Renal pelvis (tissue), 4 donors: Measurements from ENCODE around the gene GPX4. TPM values are rescaled to one million over a fixed set of nuclear protein-coding genes. Genes with fewer than 3 reads are reported as not detected.

Experiments
- DNase-seq: peaks from one replicate; pipeline ENCODE4 v3.0.0-alpha.2; 2013
- polyA plus RNA-seq, 3 donors: library from polyadenylated mRNA; unstranded; fragments of 120-200 nt; gene quantifications; one replicate each; pipeline ENCODE4 v1.2.1, GENCODE V29; 2013; ENCODE audit not compliant: insufficient read length in 3 of 3

Gene GPX4
- polyA plus RNA-seq, 3 donors: 246 to 301 (median 294) TPM

DNA sequence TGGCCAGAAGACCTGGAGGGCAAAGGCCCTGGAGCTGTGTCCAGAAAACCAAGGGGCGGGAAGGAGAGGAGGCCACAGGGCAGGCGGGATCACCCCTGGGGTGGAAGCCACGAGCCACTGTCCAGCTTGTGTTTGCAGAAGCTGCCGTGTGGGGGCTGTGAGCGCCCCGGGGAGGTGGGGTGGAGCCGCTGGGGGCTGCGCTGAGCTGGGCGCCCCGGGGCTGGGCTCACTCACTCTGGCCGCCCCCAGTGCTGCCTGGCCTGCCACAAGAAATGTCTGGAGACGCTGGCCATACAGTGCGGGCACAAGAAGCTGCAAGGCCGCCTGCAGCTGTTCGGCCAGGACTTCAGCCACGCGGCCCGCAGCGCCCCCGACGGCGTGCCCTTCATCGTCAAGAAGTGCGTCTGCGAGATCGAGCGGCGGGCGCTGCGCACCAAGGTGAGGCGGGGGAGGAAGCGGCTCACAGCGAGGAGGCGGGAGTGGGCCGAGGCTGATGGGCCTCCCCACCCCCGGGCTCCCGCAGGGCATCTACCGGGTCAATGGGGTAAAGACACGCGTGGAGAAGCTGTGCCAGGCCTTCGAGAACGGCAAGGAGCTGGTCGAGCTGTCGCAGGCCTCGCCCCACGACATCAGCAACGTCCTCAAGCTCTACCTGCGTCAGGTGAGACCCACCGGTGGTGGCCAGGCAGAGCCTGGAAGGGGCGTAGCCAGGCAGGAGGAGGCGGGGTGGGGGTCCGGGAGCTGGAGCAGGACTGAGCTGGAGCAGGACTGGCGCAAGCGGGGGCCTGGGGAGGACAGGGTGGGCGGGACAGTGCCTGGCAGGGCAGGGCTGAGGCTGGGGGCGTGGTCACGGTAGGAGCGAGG, 22.3 kb upstream of the GPX4 start:
- DNase-seq: no peak

DNA sequence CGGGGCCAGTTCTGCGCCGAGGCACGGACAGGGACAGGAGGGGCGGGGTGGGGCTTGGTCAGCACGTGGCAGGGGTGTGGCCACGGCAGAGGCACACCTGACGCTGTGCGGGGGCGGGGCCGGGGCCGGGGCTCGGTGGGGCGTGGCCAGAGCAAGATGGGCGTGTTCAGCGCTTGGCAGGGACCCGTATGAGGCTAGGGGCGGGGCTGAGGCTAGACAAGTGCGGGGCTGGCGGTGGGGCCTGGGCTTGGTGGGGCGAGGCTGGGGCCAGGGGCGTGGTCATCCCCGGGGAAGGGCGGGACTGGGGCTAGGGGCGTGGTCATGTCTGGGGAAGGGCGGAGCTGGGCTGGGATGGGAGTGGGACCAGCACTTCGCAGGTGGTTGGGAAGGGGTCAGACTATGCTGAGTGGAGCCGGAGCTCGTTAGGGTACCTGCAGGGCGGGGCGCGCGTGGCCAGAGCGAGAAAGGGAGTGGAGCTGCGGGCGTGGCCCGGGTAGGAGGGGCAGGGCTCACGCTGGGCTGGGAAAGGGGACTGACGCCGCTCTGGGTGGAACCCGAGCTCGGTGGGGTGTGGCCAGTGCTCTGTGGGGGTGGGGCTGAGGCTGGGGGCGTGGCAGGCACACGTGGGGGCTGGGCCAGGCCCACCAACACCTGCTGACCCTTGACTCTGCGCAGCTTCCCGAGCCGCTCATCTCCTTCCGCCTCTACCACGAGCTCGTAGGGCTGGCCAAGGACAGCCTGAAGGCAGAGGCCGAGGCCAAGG, 21.4 kb upstream of the GPX4 start:
- peak; percentile 52 for DNase-seq

DNA sequence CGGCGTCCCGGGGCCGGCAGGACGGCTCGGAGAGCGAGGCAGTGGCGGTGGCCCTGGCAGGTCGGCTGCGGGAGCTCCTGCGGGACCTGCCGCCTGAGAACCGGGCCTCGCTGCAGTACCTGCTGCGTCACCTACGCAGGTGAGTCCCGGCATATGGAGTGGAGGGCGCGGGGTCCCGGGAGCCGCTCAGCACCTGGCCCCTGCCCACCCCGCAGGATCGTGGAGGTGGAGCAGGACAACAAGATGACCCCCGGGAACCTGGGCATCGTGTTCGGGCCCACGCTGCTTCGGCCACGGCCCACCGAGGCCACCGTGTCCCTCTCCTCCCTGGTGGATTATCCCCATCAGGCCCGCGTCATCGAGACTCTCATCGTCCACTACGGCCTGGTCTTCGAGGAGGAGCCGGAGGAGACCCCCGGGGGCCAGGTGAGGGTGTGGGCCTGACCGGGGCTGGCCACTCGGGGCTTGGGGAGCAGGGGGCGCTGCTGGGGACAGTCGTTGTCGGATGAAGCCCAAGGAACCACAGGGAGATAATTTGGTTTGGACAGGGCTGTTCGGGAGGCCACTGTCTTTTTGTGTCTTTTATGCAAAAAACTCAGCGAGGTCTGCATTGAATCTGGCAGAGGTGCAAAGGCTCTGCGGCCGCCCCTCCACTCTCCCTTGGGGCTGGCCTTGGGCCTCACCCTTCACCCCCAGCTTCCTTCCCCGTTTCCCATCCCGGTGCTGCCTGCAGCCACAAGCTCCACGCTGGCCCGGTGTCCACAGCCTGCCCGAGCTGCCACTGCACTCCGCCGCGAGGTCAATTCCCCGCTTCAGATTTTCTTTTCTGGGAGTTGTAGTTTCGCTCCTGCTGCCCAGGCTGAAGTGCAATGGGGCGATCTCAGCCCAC, 20.6 kb upstream of the GPX4 start:
- DNase-seq: no peak

DNA sequence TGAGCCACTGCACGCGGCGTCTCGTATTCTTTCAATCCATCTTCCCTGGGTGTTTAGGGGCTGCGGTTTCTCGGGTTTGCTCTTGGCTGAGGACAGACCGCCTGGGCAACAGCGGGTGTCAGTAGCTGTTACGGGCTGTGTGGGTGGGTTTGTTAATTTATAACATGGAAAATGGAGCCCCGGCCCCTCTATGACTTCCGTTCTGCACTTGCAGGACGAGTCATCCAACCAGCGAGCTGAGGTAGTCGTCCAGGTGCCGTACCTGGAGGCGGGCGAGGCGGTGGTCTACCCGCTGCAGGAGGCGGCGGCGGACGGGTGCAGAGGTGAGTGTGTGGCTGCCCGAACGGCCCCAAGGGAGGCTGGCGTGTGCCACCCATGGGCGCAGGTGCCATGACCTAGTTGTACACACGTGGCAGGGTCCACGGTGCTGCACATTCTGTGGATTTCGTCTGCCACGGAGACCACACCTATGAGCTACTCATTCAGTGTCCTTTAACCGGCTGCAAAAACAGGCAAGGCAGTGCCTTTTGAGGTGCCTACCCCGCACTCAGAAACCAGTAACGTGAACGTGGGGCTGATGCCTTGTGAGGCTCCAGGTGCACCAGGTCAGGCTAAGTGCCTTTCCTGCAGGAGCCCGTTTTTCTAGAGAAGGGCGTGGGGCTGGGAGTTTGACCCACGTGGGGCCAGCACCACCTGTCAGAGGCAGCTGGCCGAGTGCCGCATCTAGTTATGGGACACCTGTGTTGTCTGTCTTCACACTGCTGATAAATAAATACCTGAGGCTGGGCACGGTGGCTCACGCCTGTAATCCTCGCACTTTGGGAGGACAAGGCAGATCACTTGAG, 19.5 kb upstream of the GPX4 start:
- no peak for DNase-seq

DNA sequence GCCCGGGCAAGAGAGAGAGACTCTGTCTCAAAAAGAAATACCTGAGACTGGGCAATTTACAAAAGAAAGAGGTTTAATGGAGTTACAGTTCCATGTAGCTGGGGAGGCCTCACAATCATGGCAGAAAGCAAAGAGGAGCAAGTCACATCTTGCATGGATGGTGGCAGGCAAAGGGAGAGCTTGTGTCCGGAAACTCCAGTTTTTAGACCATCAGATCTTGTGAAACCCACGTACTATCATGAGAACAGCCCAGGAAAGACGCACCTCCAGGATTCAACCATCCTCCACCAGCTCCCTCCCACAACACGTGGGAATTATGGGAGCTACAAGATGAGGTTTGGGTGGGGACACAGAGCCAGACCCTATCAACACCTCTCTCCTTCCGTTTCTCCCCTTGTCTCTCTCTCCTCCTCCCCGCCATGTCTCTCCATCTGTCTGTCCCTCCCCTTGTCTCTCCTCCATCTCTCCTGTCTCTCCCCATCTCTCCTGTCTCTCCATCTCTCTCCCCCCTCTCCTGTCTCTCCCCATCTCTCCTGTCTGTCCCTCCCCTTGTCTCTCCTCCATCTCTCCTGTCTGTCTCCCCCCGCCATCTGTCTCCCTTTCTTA, 18.6 kb upstream of the GPX4 start:
- no peak for DNase-seq

DNA sequence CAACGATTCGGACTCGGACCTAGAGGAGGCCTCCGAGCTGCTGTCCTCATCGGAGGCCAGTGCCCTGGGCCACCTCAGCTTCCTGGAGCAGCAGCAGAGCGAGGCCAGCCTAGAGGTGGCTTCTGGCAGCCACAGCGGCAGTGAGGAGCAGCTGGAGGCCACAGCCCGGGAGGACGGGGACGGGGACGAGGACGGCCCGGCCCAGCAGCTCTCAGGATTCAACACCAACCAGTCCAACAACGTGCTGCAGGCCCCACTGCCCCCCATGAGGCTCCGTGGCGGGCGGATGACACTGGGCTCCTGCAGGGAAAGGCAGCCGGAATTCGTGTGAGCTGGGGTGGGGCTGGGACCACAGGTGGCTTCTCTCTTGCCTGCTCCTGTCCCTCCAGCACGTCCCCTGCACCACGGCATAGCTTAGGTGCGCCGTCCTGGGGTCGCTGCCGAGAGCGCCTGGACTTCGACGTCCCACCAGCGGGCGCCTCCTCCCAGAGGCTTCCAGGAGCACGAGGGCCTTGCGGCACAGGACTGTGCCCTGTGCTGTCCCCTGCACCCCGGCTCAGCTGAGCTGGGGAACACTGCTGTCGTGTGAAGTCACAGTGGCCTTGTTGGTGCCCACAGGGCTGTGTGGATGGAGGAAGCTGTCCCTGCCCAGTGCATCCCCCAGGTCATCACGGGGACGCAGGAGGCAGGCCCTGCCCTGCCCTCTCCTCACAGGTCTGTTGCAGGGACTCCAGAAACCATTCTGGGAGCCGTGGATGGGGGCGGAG, 17.9 kb upstream of the GPX4 start:
- DNase-seq: no peak

DNA sequence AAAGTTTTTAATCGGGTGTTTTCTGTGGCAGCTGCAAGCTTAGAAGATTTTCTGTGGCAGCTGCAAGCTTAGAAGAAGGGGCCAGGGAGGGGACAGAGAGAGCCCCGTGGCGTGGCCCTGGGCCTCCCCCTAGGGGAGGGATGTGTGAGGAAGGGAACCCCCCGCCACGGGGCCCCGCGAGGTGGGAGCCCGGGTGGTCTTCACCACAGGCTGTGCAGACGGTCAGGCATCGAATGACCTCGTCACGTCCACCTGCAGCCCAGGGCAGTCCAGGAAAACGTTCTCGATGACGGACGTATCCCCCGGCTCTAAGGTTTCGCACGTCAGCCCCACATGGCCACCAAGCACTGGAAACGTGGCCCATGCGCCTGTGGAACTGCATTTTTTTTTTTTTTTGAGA, 17.2 kb upstream of the GPX4 start:
- DNase-seq: no peak

DNA sequence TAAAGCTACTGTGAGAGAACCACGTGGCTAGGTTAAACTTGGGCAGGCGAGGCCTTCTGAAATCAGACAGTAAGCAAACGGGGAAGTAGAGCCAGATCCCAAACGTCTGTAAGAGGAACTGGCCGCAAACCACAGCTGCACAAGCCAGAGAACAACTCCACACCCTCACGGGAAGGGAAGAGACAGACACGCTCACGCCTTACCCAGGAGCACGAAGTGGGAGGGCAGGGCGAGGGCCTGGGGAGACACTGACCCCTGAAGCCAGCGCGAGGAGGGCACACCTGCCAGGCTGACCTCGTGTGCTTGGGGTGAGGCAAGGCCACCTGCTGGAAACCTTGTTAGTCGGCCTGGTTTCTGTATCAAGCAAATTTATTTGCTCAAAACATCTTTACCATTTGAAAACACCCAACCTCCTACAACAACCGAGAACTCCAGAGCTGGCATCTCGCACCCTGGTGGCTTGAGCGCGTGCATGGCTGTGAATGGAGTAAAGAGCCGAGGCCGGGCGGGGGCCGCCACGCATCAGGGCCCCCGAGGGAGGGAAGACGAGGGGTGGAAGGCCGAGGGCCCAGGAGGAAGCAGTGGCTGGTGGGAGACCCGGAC, 15.9 kb upstream of the GPX4 start:
- DNase-seq: no peak

DNA sequence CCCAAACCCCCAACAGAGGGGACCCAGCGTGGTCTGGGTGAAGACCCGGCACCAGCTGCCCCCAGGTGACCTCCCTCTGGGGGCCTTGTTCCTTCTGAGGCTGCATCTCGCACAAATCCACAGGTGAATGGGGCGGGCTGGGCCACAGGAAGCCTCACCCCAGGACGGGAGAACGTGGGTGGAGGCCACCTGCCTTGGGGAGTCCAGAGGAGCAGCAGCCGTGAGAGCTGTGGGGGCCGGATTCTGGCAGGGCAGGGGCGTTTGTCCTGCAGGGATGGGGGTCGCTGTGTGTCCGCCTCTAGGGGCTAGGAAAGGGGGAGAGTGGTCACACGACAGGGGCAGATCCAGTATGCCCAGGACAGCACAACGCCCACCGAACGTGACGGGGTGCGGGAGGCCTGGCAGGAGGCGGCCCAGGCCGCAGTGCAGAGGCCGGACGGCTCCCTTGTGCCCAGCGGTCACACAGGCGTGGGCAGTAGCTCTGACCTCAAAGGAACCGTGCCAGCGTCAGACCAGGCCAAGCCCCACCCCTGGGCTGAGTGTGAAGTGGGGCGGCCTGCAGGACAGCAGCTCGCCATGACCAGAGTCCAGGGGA, 15.3 kb upstream of the GPX4 start:
- DNase-seq: no peak

DNA sequence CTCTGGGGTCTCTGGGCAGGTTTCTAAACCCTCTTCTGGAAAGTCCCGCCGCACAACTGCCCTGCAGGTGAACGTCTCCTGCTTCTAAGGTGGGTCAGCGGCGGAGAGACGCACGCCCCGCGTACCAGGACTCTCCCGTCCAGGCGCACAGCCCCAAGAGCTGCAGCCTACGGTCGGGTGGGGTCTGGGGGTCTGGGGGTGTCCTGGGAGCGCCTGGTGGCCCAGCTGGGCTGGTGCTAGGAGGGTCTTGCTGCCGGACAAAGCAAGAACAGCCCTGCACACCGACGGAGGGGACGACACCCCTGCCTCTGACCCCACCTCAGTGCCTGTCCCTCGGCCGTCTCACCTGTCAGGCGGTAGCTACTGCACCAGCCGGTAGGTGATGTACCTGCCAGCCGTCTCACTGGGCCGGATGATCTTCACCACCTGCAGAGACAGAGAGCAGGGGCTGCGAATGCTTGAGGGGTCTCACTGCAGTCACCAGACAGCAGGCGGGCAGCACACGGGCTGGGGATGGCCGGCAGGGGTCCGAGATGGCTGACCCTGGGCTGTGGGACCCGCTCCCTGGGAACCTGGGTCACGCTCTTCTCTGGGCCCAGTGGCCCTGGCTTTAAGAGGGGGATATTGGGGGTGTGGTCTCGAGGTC, 14.5 kb upstream of the GPX4 start:
- DNase-seq: no peak

DNA sequence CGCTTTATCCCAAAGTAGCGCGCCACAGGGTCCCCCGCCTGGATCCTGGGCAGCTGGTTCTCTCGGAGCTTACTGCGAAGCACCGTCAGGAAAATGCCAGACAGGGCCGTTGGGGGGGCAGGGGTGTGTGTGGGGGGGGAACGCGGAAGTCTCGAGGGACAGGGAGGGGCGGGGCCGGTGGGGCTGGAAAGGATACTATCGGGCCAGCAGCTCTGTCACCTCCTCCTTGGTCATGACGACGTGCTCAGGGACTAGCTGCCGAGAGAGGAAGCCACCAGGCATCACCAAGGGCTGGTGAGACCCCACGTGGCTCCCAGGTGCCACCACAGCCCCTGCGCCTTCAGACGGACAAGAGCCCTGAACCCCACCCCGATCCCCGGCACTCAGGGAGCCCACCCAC, 13.9 kb upstream of the GPX4 start:
- no peak for DNase-seq

DNA sequence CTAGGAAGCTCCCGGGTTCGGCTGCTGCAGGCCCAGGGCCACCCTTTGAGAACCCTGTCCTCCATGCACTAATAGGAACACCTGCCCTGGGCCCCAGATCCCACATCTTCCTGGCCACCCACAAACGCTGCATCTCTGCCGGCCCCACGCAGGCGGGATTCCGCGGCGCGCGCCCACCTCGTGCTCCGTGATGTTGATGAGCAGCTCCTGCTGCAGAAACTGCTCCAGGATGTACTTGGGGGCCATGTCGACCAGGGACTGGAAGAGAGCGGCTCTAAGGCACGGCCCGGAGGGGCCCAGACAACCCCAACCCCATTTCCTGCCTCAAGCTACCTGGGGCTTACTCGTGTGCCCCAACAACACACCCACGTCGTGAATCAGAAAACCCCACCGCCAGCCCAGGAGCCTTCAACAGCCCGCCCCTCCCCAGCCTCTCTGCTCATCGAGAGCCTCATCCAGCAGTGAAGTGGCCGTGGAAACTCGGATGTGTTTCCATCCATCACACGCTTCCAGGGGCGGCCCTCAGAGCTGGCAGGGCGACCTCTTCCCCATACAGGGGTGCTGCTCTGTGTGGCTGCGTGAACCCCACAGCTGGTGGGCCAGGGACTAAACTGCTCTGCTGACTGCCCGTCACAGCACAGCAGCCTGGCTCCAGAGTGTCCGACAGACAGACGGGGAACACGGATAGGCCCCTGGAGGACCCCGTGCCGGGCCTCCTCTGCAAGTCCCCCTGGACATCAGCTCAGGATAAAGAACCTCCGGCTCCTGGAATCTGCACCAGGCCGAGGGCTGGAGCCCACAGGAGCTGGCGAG, 12.9 kb upstream of the GPX4 start:
- DNase-seq: no peak

DNA sequence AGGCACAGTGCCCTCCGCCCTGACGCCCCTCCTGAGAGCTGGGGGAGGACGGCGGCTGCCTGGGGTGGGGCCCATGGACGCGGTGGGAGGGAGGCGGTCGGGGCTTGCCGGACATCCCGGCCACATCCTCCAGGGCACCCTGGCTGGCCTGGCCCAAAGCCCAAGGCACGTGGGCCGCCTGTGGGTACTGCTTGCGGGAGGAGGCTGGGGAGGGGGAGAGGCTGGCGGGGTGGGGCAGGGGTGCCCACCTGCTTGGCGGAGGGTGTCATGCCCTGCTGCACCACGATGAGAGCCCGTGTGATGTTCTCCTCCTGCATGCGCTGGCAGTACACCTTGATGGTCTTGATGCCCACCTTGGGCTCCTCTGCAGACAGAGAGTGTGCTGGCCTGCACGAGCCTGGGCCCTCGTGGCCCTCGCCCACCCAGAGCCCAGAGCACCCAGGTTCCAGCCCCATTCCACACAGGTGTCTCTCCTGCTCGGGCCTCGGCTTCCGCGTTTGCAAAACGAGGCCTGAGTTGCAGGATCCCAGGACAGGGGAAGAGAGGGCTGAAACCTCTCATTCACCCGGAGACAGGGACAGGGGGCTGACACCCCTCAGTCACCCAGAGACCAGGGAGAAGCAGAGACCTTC, 12.1 kb upstream of the GPX4 start:
- no peak for DNase-seq

DNA sequence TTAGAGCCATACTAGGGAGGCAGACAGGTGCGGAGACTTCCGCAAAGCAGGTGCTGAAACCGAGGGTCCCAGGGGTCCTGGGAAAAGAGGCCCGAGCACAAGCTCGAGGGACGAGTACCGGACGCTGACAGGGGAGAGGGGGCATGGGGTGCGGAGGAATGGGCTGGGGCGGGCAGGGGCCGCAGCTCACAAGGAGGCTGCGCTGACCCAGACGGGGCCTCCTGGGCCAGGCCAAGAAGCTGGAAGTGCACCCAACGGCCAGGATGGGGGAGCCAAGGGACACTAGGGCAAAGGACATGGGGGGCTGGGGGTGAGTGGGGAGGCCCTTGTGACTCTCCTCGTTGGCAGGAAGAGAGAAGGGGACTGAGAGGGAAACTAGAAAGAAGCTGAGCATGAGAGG, 10.5 kb upstream of the GPX4 start:
- no peak for DNase-seq

DNA sequence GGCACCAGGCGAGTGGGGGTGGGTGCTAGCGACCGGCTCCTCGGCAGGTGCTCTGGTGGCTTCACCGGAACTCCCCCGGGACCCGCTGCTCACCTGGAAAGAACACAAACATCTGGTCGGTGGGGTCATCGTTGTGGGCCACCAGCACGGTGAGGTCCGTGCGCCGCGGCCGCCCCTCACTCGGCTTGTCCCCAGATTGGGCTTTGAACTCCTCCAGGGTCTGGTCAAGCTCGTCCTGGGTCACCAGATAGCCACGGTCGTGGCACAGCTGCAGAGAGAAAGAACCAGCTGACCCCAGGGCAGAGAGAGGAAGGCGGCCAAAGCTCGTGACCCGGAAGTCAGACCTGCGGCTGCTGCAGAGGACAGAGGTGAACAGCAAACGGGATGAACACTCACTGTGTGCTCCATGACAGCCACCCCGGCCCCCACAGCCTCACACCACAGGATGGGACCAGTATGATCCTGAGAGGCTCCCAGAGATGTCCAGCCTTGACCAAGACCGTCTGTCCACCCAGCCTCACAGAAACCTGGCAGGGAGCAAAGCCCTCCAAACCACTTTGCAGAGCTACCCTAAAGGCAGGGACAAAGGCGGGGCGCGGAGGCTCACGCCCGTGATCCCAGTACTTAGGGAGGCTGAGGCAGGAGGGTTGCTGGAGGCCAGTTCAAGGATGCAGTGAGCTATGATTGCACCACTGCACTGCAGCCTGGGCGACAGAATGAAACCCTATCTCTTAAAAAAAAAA, 9.8 kb upstream of the GPX4 start:
- no peak for DNase-seq

DNA sequence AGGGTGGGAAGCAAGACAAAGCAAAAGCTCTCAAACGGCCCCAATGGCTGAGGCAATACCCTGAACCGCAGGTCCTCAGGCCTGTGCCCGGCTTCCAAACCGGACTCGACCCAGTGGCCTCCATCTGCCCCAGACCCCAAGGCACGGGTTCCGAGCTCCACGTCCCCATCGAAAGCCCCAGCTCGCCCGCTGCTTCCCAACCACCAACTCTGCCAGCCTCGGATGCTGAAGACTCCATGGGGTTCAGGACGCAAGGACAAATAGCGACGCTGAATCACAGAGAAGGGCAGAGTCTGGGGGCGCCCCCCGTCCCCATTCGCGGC, 9.2 kb upstream of the GPX4 start:
- no peak for DNase-seq
